Epidermal melanocyte (primary cell): ENCODE measurements around the gene PLCD3.

ENCODE experiments used
- DNase-seq: peaks from one replicate; pipeline ENCODE4 v3.0.0; 2011; ENCODE audit warnings: low spot score; ENCODE audit not compliant: insufficient read length

PLCD3 gene

GRCh38 chr17:45149669-45150664 lies 17.7 kb upstream of the PLCD3 start:
- no peak for DNase-seq

- DNase-seq = peak; percentile 54
These were observed 16.8 kb upstream of the PLCD3 start for GRCh38 chr17:45149037-45149668.

DNA sequence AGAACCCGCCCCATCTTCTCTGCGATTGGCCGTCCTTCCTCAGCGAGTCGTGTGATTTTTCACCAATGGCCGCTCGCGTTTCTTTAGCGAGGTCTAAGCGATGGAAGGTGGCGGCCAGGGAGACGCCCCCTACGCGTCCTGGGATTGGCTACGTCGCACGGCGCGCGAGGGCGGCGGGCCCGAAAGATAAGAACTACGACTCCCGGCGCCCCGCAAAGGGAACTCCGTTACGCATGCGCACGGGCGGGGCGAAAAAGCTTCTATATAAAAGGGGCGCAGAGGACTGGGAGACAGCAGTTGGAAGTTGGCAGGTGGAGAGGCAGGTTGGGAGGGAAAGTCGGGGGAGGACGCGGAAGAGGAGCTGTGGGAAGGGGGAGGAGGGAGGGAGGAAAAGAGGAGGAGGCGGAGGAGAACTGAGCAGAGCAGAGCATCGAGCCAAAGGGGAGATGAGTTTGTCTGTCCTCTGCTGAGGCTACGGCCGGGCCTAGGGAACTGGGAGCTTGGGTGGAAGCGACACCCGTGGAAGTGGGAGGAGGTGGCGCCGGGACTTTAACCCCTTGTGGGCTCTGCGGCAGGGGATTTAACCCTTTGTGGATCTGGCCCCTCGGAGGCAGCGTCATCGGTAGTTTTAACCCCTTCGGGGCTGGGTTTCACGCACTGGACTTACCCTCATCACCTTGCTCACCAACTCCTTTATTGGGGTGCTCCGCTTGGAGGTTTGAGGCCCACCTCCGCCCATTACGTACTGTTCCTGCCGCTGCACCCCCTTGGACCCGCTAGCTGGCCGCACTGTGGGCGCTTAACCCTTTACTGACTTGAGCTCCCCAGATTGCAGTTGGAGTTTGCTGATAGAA lies 16.1 kb upstream of the PLCD3 start, which contains the start of gene HEXIM1:
Gene HEXIM1, plus strand, starts transcription at position 293 of the 854 bp plus-strand sequence. CDS start 716 bp downstream, outside the sequence.
- DNase-seq = peak; percentile 95

GRCh38 chr17:45147581-45148182 lies 15.4 kb upstream of the PLCD3 start:
- no peak for DNase-seq

DNA sequence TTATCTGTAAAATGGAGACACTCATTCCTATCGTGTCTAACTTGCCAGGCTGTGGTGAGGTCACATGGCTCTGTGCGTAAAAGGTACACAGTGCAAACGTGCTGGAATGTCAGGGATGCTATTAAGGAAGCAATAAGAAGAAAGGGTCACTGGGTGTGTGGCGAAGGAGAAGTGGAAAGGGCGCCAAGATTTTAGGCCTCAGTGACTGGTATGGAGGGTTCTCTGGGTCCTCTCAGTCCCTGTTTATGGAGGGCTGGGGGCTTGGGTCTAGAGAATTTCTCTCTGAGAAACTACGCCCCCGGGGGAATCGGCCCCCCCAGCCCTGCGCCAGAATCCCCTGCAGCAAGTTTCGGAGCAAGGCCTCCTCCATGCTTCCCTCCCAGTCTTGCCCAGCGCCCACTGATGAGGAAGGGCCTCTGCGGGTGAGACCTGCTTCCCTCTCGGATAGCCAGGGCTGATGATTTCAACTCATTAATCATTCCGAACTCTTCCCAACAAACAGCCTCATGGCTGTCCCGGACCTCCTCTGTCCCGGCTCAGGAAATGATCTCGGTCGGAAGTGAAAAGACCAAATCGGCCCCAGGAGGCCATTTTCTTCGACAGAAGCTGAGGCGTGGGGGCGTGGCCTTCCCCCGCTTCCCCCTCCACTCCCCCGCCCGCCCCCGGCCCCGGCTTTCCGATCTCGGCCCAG lies 14.7 kb upstream of the PLCD3 start:
- no peak for DNase-seq

GRCh38 chr17:45146592-45146889 lies 14.2 kb upstream of the PLCD3 start:
- no peak for DNase-seq

GRCh38 chr17:45146166-45146565 lies 13.9 kb upstream of the PLCD3 start:
- no peak for DNase-seq

- DNase-seq = no peak
These were observed 12.7 kb upstream of the PLCD3 start for GRCh38 chr17:45145035-45145389.

- DNase-seq = no peak
These were observed 12.1 kb upstream of the PLCD3 start for GRCh38 chr17:45144199-45145034.

DNA sequence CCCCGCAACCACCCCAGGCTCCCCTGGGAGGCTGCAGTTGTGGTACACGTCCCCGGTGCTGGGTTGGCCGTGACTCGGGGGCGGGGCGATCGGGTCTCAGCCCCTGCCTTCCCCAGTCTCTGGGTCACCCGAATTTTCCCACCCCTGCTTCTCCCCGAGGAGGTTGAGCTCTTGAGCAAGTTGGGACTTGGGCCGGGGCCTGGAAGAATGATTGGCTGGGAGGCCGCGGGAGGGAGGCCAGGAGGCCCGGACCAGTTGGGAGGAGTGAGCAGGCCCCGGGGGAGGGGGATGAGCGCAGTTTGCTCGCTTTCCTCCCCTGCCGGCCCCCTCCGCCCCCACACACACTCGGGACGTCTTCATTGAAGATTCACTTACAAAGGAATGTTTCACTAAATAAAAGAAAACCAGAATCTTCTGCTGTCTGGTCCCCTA lies 11.5 kb upstream of the PLCD3 start:
- DNase-seq = peak; percentile 78

GRCh38 chr17:45143094-45143670 lies 10.9 kb upstream of the PLCD3 start:
- no peak for DNase-seq

DNA sequence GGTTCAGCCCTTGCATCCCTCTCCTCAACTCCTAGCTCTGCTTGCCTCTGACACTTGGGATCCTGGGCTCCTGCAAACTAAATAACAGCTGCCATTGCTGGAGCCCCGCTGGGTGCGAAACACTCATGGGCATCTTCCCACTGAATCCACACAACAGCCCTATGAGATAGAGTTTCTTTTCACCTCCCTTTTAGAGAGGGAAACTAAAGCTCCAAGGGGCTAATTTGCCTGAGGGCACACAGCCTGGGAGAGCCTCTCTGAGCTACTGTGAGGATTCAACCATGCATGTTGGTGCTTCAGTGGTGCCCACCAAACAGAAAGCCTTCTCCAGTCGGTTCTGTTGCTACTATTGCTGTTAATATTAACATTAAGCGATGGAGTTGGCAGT lies 7.2 kb upstream of the PLCD3 start:
- no peak for DNase-seq

GRCh38 chr17:45138911-45139532 lies 6.7 kb upstream of the PLCD3 start:
- no peak for DNase-seq

- no peak for DNase-seq
These were observed 5.4 kb upstream of the PLCD3 start for GRCh38 chr17:45137561-45138305.

DNA sequence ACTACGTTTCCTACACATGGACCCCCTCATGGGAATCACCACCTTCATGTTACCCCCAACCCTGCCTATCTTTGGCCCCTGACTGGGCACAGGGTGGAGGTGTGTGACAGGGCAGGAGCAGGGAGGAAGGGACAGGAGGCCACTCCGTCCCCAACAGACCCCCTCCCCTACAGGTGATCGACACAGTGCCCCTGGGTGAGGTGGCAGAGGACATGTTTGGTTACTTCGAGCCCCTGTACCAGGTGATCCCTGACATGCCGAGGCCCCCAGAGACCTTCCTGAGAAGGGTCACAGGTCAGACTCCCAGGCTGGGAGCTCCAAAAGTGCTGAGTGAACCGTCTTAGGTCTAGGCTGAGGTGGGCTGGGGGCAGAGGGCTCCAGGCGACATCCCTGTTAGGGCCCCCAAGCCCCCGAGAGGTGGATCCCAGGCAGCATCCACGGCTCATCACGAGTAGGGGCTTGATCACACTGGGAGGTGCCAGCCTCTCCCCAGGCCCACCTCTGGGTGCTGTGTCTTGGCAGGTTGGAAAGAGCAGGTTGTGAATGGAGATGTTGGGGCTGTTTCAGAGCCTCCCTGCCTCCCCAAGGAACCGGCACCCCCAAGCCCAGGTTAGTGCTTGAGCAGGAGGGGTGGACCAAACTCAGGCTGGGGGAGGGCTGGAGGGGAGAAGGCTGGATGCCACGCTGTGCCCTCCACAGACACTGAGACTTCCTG lies 4.7 kb upstream of the PLCD3 start:
- DNase-seq = no peak

DNA sequence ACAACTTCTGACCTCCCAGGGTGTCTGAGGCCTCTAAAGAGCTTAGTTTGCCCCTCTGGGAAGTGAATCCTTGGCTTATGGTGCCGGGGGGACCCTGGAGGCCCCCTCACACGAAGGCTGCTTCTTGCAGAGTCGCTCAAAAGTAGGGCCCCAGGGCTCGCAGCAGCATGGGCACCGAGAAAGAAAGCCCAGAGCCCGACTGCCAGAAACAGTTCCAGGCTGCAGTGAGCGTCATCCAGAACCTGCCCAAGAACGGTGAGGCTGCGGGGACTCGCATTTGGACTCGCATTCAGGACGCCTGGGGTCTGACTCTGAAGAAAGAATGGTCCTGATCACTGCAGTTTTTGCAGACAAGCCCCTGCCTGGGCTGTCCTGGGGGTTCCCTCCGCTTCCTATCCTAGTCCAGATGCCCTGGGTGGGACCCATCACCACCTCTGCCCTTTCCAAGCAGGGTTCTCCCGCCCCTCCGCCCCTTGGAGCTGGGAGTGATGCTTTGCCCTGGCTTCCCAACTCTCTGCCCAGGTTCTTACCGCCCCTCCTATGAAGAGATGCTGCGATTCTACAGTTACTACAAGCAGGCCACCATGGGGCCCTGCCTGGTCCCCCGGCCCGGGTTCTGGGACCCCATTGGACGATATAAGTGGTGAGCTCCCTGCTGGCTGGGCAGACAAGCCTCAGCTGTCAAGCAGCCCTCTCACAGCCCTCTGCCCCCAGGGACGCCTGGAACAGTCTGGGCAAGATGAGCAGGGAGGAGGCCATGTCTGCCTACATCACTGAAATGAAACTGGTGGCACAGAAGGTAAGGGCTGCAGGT lies 3.9 kb upstream of the PLCD3 start:
- DNase-seq = no peak
